GM19193 (cell line): ENCODE data around the gene CDX2.

Source experiments
- POLR2A ChIP-seq: IDR thresholded peaks from 4 replicates; pipeline ENCODE4 v1.6.1; 2011; ENCODE audit not compliant: insufficient read depth, insufficient read length; ENCODE audit errors: extremely low read depth

The CDX2 gene

DNA sequence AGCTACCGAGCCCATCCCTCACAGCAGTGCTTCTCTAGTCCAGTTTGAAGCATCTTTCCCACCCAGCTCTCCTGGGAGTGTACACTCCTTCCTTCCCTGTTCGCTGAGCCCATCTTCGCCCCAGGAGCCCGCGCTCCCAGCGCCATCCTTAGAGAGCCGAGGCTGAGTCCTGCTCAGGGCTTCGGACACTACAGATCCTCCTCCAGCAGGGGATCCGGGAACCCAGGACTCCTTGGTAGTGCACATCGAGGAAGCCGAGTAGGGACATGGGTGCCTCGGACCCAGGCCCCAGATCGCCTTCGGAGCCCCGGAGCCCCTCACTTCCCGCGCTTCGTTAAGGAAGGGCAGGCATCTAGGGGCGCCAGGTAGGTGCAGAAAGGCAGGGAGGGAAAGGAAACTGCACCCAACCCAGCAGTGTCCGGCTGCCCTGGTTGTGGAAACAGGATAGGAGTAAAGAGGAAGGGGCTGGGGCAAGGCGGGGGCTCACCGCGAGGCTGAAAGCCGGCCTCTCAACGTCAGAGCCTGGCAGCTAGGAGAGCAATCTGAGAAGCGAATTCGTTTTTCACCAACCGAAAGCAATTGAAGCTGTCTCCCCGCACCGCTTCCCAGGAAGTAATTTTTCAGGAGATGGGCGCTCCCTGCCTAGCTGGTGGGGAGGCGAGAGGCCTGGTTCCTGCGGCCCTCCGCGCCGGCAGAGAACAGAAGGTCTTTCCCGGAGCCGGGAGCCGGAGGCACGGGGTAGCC is 48.3 kb downstream of the CDX2 start:
- no peak for TF ChIP-seq POLR2A

DNA sequence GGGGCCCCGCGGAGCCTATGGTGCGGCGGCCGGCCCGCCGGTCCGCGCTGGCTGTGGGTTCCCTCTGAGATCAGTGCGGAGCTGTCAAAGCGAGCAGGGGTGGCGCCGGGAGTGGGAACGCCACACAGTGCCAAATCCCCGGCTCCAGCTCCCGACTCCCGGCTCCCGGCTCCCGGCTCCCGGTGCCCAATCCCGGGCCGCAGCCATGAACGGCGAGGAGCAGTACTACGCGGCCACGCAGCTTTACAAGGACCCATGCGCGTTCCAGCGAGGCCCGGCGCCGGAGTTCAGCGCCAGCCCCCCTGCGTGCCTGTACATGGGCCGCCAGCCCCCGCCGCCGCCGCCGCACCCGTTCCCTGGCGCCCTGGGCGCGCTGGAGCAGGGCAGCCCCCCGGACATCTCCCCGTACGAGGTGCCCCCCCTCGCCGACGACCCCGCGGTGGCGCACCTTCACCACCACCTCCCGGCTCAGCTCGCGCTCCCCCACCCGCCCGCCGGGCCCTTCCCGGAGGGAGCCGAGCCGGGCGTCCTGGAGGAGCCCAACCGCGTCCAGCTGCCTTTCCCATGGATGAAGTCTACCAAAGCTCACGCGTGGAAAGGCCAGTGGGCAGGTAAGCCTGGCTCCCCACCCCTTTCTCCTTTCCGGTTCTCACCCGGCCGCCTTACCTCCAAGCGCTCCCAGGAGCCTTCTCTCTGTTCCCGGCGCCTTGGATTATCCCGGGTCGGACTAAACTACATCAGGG is 49.0 kb downstream of the CDX2 start, which contains the start of gene PDX1:
Gene PDX1 (plus strand): TSS at position 67 of the 743 bp plus-strand sequence. CDS start 139 bp downstream, at position 206.
- peak; percentile 49 for TF ChIP-seq POLR2A

GRCh38 chr13:27919659-27919933 is 49.5 kb downstream of the CDX2 start:
- no peak for TF ChIP-seq POLR2A

GRCh38 chr13:27918918-27919658 is 50.0 kb downstream of the CDX2 start:
- TF ChIP-seq POLR2A: no peak

DNA sequence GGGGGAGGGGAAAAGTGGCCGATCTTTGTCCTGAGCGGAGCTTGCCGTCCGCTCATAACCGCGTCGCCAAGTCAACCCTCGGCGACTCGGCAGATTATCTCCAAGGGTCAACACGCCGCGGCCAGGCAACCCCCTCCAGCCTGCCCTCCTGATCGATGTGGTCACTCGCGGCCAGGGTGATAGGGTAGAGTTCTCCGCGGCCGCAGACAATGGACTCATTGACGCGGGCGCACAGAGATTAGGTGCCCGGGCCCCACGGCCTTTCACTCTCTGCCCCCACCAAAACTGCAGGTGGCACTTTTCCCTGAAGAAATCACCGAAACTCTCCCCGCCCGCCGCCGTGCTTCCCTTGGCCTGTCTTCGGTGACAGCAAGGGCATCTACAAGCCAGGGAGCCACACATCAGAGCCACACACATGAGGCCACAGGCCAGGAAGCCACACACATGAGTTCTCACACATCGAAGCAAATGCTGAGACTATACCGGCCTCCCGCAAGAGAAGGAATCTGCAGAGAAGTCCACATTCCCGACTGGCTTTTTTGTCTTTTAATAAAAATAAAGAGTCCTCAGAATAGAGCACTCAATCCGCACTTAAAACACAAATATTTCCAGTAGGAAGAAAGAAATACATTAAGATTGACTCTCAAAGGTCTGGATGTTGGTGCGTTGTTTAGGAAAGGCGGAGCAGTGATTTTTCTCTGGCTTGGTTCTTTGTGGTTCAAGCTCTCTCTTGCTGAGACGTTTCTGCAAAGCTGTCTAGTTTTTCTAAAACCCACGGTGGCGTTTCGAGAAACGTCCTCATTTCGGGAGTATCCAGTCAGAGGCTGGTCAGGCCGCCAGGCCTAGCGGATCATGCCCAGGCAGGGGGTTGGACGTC is 50.8 kb downstream of the CDX2 start:
- no peak for TF ChIP-seq POLR2A

DNA sequence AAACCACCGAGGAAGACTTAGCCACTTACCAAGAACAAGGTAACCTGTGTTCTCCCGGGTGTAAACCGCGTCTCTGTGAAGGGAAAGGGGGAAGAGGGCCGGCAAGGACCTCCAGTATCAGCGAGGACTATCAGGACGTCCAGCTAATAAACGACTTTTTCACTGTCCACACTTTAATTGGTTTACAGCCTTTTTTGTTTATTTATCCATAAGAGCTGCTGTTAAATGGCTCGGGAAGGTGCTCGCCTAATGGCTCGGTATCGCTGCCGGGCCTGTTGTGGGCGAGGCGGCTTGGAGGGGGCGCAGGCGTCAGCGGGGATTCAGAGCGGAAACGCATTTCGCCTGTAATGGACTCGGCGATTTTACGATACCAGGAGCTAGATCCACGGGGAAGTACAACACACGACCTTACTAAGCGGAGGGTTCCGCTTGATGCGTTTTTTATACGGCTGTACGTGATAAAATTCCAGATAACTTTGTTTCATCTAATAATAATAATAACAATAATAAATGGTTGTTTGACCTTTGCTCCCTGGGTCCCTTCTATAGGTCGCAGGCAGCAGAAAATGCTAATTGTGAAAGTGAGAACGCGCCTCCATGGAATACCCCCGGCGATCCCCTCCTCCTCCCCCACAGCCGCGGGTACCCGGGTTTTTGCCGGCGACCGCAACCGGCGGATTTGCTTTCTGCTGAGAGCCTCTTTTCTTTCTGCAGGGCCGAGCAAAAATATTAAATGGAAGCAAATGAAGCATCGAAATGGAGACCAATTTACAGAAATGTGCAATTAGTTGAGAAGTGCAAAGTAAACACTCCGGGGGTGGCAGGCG is 51.8 kb downstream of the CDX2 start:
- TF ChIP-seq POLR2A: no peak

DNA sequence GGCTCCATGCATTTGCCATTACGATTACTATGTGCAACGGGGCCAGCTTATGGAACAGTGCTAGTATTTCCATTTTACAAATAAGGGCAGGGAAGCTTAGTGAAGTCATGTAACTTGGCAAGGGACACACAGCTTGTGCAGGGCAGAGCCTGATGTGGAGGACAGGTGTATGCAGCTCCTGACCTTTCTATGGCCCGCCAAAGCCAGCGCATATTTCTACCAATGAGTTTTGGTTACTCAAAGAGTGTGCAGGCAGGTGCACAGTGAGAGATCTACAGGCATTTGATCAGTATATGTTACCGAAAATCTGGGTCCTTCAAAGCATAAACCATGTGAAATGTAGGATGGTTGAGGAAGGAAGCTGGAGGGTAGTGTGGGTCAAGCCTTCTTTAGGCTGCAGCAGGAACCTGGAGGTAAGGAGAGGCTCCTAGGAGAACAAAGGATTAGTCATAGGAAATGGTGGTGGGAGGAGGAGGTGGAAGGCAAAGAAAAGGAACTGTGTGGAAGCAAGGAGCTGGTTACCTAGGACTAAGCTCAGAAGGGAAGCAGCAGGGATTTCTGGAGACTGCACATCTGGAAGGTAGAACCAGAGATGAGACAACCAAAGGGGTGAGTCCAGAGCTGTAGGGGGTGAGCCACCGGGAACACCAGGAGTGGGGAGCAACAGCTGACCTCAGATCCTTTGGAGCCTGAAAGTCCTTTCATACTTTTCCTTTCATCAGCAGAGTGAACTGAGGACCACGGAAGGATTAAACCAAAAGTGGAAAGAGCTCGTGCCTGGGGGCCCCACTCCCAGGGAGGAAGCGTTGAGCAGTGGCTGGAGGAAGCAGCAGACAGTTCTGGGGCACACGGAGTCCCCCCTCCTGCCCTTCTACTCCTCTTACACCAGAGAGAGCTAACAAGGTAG is 53.6 kb downstream of the CDX2 start:
- TF ChIP-seq POLR2A: no peak

DNA sequence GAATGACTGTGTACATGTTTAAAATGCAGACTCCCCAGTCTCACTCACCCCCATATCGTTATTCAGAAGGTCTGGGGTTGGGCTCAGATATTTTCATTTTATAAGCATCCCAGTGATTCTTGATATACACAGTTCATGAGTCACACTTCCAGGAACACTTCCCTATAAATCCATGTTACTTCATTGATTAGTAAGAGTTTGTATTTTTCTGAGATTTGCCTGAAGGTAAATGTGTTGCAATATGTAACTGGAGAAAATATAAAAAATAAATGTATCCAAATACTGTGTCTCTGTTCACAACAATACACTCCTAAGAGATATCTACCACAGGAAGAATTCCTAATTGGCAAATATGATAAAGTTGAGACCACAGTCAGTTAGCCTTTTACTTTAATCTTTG is 56.0 kb downstream of the CDX2 start:
- TF ChIP-seq POLR2A: no peak

- TF ChIP-seq POLR2A: no peak
Observed at GRCh38 chr13:27911521-27911920, 57.6 kb downstream of the CDX2 start.
